Activated CD4-positive, alpha-beta T cell treated with anti-CD3 and anti-CD28 coated beads, Interleukin-2, amount 50 U/mL, for 24 hours (primary cell): ENCODE measurements around the gene LCN6.
"Not testable (repeated sequence)": the region's sequence is repeated elsewhere in the genome, so short reads cannot be mapped to it uniquely, and the experiment has no call there.

Experiments used
- DNase-seq, 2 donors: peaks; one replicate each; pipeline ENCODE4 v3.0.0-alpha.2; 2020; ENCODE audit warnings: low read depth in 1 of 2, low spot score in 1 of 2

The LCN6 gene

GRCh38 chr9:136760424-136760823, 12.1 kb upstream of the LCN6 start:
- no peak for DNase-seq

- no peak for DNase-seq
Measured at GRCh38 chr9:136759436-136760325, 11.4 kb upstream of the LCN6 start.

GRCh38 chr9:136759001-136759400, 10.7 kb upstream of the LCN6 start:
- DNase-seq = no peak

- DNase-seq = no peak
Measured at GRCh38 chr9:136757751-136758140, 9.4 kb upstream of the LCN6 start.

- DNase-seq = no peak
Measured at GRCh38 chr9:136757328-136757727, 9.0 kb upstream of the LCN6 start.

- no peak for DNase-seq
Measured at GRCh38 chr9:136756836-136757235, 8.5 kb upstream of the LCN6 start.

GRCh38 chr9:136756134-136756438, 7.8 kb upstream of the LCN6 start:
- no peak for DNase-seq

GRCh38 chr9:136755302-136756133, 7.2 kb upstream of the LCN6 start:
- DNase-seq = not testable (repeated sequence)

GRCh38 chr9:136754626-136755301, 6.4 kb upstream of the LCN6 start:
- DNase-seq = no peak

- DNase-seq = no peak
Measured at GRCh38 chr9:136754059-136754572, 5.8 kb upstream of the LCN6 start.

- no peak for DNase-seq
Measured at GRCh38 chr9:136753371-136754058, 5.2 kb upstream of the LCN6 start.

GRCh38 chr9:136751814-136752213, 3.5 kb upstream of the LCN6 start:
- DNase-seq = no peak

GRCh38 chr9:136751244-136751643, 2.9 kb upstream of the LCN6 start:
- no peak for DNase-seq

GRCh38 chr9:136750526-136750925, 2.2 kb upstream of the LCN6 start:
- no peak for DNase-seq

- no peak for DNase-seq
Measured at GRCh38 chr9:136748666-136749611, 614 bp upstream of the LCN6 start.

GRCh38 chr9:136747161-136748060, 914 bp downstream of the LCN6 start:
- DNase-seq = no peak

GRCh38 chr9:136746621-136747020, 1.7 kb downstream of the LCN6 start:
- no peak for DNase-seq

- no peak for DNase-seq
Measured at GRCh38 chr9:136746155-136746490, 2.2 kb downstream of the LCN6 start.
